Lung microvascular endothelial cell (primary cell): ENCODE measurements around the gene KCTD12. TPM values are rescaled to one million over a fixed set of nuclear protein-coding genes. Genes with fewer than 3 reads are reported as not detected.

ENCODE experiments used
- DNase-seq, 2 donors: peaks; one replicate each; pipeline versions ENCODE4 v3.0.0 to v3.0.0-alpha.2; 2010; ENCODE audit warnings: low read depth in 2 of 2
- total RNA-seq: library from RNA; depleted of rRNA; stranded (reverse); fragments of >200 nt; gene quantifications from 2 replicates; pipeline ENCODE4 v1.2.1, GENCODE V29; 2014

Gene KCTD12
- total RNA-seq, 1 donor from 2014 or later, result 407 TPM

DNA sequence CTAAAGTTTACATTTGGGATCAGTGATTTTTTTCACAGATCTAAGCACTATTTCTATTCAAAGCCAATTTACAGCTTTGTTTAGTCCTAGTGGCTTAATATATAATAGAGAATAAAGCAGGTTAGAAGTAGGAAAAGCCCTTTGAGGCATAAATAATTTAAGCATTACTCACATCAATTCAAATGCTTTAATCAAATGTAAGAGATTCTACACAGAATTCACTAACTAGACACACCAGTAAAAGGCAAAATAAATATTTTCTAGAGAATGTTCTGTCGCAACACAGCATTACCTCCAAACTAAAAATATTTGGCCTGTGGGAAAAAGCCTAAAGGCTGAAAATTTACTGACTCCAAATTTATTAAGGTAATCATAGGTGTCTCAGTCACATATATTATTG, 31.3 kb downstream of the KCTD12 start:
- DNase-seq, result no peak

DNA sequence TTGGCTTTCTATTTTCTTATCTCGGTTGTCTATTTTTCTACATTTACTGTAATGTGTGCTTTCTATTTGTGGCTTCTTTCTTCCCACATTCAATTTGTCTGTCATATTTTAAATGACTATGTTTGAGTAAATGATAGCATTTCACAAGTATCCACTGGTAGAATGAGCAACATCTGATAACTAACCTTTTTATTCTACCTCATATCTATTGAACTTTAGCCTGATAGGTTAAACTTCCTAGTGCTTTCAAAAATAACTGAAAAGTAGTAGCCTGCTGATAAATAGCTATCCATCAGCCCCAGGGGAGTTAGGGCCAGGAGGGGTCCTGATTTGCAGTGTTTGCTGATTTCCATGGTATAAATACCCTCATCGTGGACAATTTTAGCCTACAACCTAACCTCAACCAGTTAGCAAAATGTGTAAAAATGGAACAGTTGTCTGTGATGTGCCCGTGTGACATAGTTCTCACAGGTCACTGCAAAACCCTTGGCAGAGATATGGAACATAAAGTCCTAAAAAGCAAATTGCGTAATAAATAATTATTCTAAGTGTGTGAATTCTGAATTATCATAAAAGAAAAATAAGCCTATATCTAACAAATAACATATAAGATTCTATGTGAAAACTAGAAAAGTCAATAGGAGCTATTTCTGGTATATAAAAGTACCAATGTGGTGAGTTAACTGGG, 32.1 kb downstream of the KCTD12 start:
- no peak for DNase-seq

DNA sequence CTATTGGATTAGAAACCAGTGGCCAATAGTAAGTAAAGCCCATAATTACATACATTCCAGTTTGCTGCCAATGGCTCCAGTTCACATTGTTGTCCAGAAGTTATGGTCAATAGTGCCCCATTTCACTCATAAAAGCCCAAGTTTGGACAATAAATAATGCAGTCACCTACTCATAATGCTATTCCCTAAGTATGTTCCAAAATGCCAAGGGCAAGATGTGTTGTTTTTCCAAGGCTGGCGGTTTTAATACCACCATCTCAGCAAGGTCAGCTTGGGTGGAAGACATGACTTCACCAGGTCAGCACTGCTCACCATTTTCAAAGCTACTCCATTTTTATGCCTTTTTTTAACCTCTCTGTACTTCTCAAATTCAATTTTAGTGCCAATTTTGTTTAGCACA, 32.7 kb downstream of the KCTD12 start:
- DNase-seq, result peak in 1 of 2 donors; percentile 59

DNA sequence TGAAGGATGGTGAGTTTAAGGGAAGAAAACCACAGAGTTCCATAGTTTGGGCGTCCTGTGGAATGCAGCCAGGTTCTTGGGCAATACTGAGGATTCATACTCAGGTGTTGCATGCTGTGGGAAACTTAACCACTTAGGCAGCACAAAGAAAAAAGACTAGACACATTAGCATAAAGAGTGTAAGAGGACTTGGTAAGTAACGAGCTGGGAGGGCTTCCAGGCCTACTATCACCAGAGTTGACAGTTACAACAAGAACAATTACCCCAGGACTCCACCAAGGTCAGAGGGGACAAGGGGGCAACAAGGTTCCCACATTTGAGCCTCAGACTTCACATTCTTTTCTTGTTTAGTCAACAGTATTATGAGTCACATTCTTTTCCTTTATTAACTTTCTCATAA, 33.2 kb downstream of the KCTD12 start:
- peak in 1 of 2 donors; percentile 90 for DNase-seq

DNA sequence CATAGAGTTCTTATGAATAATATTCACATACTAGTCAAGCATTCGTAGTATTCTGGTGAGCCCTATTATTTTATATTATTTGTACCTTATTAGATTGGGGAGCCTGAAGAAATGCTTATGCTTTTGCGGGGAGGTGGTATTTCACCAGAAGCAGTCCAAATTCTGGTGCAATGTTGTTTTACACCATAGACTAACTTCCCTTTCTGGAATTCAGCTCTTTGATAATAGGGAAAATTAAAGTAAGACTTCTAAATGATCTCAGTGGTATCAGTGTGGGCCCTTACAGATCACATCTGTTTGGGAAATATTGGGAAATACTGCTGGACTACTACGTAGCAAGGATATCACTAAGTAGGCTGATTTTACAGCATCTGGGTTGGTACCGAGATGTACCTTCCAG, 34.2 kb downstream of the KCTD12 start:
- DNase-seq, result no peak

DNA sequence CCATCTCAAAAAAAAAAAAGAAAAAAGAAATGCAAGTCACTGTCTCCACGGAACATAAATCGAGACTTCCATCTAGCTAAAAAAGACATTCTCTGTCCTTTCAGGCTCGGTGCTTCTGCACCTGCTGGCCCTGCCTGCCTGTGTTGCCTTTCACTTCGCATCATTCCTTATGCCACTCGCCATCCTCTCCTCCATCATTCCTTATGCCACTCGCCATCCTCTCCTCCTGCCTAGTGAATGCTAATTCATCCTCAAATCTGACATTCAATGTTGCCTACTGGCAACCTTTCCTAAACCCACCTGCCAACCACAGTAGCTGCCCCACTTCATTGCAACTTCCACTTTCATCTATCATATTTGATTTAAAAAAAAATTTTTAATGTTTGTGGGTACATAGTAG, 36.7 kb downstream of the KCTD12 start:
- no peak for DNase-seq

DNA sequence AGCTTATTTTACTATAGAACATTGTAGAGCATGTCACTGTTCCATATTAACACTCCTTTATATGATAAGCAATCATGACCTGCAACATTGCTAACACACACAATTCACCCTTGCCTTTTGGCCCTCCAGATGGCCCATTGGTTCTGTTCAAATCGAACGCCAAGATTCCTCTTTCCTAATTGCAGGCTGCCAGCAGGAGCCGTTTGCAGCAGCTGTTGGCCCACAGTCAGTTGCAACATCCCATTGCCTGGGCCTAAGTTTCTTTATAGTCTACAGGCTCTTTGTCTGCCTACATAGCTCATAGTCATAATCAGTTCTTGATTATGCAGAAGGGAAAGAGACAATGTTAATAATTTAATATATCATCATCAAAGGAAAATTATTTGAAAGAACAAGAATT, 37.6 kb downstream of the KCTD12 start:
- no peak for DNase-seq

DNA sequence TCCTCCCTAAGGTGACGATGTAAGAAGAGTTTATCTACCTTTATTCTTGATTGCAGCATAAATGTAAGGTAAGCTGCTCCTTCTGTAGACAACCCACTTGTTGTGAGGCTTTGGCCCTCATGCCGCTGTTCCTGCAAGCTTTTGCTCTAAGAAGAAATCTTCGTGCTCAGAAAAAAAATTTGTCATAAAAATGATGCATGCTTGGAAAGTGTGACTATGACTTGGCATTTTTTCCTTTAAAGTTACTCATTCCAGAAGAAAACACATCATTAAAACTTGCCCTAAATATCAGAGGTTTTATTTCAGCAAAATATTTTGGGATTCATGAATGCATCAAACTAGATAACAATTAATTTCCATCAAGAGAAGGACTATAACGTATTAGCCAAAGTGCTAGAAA, 39.8 kb downstream of the KCTD12 start:
- DNase-seq, result no peak

DNA sequence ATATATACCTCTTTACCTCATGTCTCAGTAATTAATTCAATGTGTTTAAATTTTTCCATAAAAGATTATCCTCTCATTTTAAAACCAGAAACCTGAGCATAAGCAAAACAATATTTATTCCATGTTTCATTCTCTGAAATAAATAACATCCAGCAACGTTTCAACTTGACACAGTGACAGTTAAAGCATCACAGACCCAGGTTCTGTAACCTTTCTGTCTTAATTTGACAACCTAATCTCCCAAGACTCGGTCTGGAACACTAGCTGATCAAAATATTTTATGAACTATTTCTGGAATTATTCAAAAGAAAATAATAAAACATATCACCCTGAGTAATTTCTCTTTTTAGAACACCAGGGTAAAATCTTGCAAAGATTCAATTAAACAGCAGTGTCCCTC, 40.3 kb downstream of the KCTD12 start:
- DNase-seq, result no peak

DNA sequence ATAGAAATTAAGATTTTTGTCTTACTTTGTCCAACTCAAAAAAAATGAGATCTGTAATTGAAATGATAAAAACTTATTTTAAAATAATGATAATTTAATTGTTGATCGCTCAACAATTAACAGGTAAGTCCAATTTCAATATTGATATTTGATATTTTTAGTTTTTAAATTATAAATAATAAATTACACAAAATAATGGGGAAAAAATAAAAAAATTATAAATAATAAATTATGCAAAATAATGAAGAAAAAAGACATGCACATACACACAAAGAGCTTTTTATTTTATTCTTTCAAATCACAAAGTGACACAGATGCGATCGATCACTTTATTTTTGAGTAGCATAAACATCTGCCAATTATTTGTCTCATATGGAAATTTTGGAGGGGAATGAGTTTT, 40.8 kb downstream of the KCTD12 start:
- DNase-seq, result no peak

DNA sequence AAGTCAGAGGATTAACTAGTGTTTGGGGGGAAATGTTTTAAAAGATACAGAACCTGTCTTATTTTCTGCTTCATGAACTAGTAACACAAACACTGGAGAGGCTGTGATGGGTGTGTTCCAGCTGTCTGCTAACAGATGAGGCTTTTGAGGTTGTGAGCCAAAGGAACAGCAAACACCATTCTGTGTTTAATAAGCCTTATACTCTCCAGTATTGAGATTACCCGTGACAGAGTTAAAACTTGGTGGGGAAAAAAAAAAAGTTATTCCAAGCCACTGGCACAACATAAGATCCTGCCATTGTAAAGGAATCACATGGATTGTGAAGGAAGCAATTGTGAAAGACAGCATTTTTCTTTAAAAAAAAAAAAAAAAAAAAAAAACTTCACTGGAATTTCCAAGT, 48.4 kb downstream of the KCTD12 start:
- DNase-seq, result peak; percentile 13 to 20

DNA sequence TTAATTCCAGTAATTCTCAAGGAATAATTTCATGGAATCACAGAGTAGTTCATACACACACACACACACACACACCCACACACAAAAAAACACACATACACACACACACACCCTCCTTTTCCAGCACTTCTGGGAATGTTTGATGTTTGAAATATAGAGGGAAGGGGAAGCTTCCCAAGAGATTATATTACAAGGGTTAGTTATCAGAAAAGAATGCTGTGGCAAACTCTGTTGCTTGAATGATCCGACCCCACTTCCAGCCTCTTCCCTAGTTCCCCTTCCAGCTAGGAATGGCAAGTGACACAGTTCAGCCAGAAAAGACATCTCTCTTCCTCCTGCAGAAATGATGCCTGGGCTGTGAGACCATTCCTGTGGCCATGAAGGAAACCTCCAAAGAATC, 49.9 kb downstream of the KCTD12 start:
- DNase-seq, result no peak

DNA sequence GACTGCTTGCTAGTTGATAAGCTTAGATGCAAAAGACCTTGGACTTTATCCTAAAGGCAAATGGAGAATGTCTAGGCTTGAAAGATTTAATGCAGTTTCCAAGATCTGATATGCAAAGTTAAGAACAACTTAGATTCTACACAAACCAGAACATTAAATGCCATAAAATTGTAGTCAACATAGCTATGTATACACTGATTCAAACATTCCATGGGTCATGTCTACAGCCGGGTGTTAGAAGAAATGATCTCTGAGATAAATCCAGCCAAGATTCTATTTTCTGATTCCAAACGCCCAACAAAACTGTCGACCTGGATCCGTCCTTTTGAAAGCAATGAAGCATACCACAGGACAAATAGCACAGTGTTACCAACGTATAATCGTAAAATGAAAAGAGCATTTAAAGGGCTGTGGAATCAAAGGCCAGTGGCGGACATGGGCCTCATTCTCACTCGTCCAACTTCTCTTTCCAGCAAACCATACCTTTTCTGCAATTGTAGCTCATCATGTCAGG, 52.7 kb downstream of the KCTD12 start:
- no peak for DNase-seq

DNA sequence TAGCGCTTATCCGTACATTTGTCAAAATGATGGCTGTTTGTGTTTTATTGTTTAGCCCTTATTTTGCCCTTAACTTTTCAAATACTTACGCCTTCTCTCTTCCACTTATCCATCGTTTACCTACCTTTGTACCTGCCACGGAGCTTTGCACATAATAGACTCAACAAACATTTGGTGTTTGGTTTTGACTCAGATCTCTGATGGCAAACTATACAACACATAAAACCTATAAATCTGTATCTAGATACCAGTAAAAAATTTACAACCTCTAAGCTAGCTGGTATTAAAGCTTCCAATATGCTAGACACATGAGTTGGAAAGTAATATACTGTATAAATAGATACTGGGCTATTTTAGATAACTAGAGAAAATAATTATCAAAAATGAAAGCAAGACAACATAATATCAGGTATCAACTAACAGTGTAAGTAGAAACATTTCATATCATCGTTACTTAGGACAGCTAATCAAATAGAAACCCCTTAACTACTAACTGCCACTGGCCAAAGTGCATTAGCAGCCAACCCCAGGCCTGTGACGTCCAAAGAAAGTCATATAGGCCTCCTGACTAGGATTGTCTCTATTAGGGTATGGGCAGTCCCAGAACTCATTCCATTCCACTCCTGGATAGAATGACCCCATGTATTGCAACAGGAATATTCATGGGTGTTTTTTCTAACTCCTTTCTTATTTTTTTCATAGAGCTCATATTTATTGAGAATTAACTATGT, 53.8 kb downstream of the KCTD12 start:
- no peak for DNase-seq

DNA sequence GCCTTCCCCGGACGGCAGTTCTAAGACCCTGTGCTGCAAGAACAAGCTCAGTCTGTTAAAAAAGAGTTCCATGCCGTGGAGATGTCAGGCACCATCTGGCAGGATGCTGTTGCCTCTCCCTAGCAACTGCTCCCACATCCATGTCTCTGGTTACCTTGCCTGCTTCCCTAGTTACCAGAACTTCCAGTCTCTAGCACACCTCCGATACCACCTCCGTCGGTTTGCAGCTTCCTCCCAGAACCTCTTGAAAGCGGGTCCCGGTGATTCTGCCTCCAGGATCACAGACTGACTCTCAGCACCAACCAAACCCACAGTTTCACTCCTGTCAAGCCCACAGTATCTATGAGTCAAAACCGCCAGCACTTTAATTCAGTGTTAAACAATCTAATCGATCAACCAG, 55.4 kb downstream of the KCTD12 start:
- DNase-seq, result no peak

Other genes with a start within 250 kb of the KCTD12 start
- not detected in 2 replicates for gene ACOD1, start 62.1 kb upstream of the KCTD12 start, total RNA-seq
- gene CLN5, start 105.7 kb upstream of the KCTD12 start, total RNA-seq, result 24.8 and 29.9 TPM in 2 replicates
- gene FBXL3, start 140.8 kb upstream of the KCTD12 start, total RNA-seq, result 45.1 and 61.1 TPM in 2 replicates